Activated CD4-positive, alpha-beta T cell treated with anti-CD3 and anti-CD28 coated beads for 36 hours (primary cell): ENCODE results near the gene HRH2. TPM values are rescaled to one million over a fixed set of nuclear protein-coding genes. Genes with fewer than 3 reads are reported as not detected.

Experiments
- ATAC-seq: fragments of 200-7000 bp; cut with Tn5 transposase; one replicate; pipeline ENCODE4 v1.10.0; 2021; ENCODE audit warnings: mild to moderate bottlenecking, moderate library complexity
- CTCF ChIA-PET: fragments of 350-600 bp; sonication (Branson Sonifier 250); formaldehyde crosslinking; loops from one replicate; lab custom pipeline; 2021; ENCODE audit warnings: antibody characterized with exemption; lab: Charles Lee
- POLR2A ChIA-PET: fragments of 350-600 bp; sonication (Branson Sonifier 250); formaldehyde crosslinking; loops from one replicate; lab custom pipeline; 2021; ENCODE audit warnings: antibody characterized with exemption, inconsistent platforms; lab: Charles Lee
- DNase-seq: peaks from one replicate; pipeline ENCODE4 v3.0.0-alpha.2; 2020
- H3K27ac Mint-ChIP-seq: one replicate; pipeline ENCODE4 v1.8.0; 2021; ENCODE audit warnings: mixed read lengths
- H3K27me3 Mint-ChIP-seq: one replicate; pipeline ENCODE4 v1.8.0; 2021; ENCODE audit warnings: mixed read lengths
- H3K36me3 Mint-ChIP-seq: one replicate; pipeline ENCODE4 v1.8.0; 2021; ENCODE audit warnings: low read depth, mixed read lengths
- H3K4me1 Mint-ChIP-seq: one replicate; pipeline ENCODE4 v1.8.0; 2021; ENCODE audit warnings: mixed read lengths
- H3K4me3 Mint-ChIP-seq: one replicate; pipeline ENCODE4 v1.8.0; 2021; ENCODE audit warnings: mild to moderate bottlenecking, moderate library complexity, mixed read lengths
- H3K9me3 Mint-ChIP-seq: one replicate; pipeline ENCODE4 v1.8.0; 2021; ENCODE audit warnings: low read depth, mixed read lengths
- intact Hi-C, 2 experiments: fragments of 100-400 bp; cut with DNase I in 1 of 2; cut with micrococcal nuclease in 1 of 2; formaldehyde crosslinking; loops; one replicate each; pipeline versions ENCODE4 v1.14.2 to v1.15.1; 2022 to 2024; cut with DNase I, micrococcal nuclease
- total RNA-seq, 2 experiments: library from RNA; stranded (reverse); gene quantifications; one replicate each; pipeline ENCODE4 v1.2.3, GENCODE V29; 2021

HRH2 gene
- total RNA-seq, 2 experiments from 2014 or later: 12.3 to 16.9 TPM

DNA sequence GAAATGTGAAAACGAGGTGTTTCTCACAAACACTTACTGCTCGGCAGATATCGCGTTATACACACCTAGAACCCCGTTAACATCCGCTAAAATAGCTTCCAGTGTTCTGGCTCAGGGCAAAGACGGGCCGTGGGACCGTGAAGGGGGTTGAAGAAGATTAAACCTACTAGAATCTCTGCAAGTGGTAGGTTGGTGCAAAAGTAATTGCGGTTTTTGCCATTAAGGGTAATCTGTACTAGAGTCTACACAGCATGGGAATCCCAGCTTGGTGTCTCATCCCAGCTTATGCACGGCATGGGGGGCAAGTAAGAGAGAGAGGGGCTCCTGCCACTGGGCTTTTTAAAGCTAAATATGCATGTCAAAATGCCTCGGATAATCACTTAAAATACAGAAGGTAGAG is 43.9 kb downstream of the HRH2 start:
- peaks cover 4% of the 10 kb centered on the region for H3K4me1 Mint-ChIP-seq
- DNase-seq: no peak
- H3K9me3 Mint-ChIP-seq: no peaks in the 10 kb centered on the region
- H3K27ac Mint-ChIP-seq: no peak overlapping the region
- no peak for ATAC-seq
- H3K27me3 Mint-ChIP-seq: no peaks in the 10 kb centered on the region
- ChIA-PET CTCF (interaction anchor here (0.8 to 6.8 kb wide), 14 partner anchors 10 to 357 kb away, joined by 3 to 100 read pairs (median 6); no protein-coding TSS in a partner anchor), POLR2A (interaction anchor here (0.6 kb wide), 1 partner anchor 171 kb away, joined by 3 read pairs; no protein-coding TSS in a partner anchor)
- H3K4me3 Mint-ChIP-seq: no peak overlapping the region
- H3K36me3 Mint-ChIP-seq: peaks cover 12% of the 10 kb centered on the region
- intact Hi-C loops: no loop called here

DNA sequence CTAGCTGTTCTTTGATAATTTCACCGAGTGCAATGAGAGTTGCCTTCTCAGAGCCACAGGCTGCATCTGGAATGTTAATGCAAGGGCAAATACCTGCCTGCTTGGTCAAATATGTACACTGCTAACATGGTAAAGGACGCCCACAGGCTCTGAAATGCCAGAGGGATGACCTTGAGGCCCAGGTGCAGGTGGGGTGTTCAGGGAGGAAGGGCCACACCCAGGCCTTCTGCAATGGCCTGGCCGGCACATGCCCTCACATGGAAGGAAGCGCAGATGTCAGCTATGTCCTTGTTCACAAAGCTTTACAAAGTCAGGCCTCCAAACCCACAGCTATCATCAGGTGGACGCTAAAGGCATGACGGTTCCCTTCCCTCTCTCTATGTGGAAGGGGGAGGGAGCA is 48.6 kb downstream of the HRH2 start:
- POLR2A ChIA-PET: interaction anchor here (1.2 kb wide), 1 partner anchor 12 kb away, joined by 3 read pairs; no protein-coding TSS in a partner anchor
- peaks cover 12% of the 10 kb centered on the region for H3K36me3 Mint-ChIP-seq
- CTCF ChIA-PET: interaction anchor here (0.5 to 1.4 kb wide), 3 partner anchors 65 to 261 kb away, joined by 3 to 5 read pairs (median 3); no protein-coding TSS in a partner anchor

DNA sequence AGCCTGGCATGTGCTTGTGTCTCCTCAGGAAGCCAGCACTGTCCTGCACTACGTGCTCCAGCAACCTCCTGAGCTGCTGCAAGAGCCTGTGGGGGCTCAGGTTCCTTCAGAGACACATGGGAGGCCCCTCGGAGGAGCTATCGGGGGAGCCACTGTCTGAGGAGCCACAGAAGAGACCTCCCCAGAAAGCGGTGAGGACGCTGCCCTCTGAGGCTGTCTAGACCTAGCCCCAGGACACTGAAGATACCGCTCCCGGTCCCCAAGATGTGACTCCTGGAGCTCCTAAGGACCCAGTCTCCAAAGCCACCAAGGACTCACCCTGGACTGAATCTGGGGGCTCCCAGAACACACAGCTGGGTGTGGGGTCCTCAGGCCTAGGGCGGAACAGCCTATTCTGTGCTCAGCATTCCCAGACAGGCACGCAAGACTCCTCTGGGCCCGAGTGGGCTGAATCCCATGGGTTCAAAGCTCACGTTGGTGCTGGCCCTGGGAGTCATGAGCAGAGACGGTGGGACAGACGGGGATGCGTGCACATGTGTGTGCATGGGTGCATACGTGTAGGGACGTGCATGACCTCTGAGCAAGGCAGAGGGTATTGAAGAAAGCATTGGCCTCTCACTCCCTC is 50.0 kb downstream of the HRH2 start:
- Mint-ChIP-seq H3K27ac (no peak overlapping the region), H3K27me3 (no peaks in the 10 kb centered on the region), H3K4me1 (peaks cover 7% of the 10 kb centered on the region), H3K9me3 (no peaks in the 10 kb centered on the region), H3K4me3 (no peak overlapping the region), H3K36me3 (peaks cover 6% of the 10 kb centered on the region)
- no peak for DNase-seq
- intact Hi-C loops: no loop called here
- ChIA-PET POLR2A (no interaction called here), CTCF (interaction anchor here (1.1 kb wide), 1 partner anchor 174 kb away, joined by 4 read pairs; no protein-coding TSS in a partner anchor)
- no peak for ATAC-seq

More for the DNA sequence above, 48.6 kb downstream of the HRH2 start:
- intact Hi-C loops: no loop called here
- H3K27ac Mint-ChIP-seq: no peak overlapping the region
- H3K27me3 Mint-ChIP-seq: no peaks in the 10 kb centered on the region
- ATAC-seq: no peak
- H3K9me3 Mint-ChIP-seq: no peaks in the 10 kb centered on the region
- DNase-seq: no peak
- peaks cover 7% of the 10 kb centered on the region for H3K4me1 Mint-ChIP-seq
- no peak overlapping the region for H3K4me3 Mint-ChIP-seq

DNA sequence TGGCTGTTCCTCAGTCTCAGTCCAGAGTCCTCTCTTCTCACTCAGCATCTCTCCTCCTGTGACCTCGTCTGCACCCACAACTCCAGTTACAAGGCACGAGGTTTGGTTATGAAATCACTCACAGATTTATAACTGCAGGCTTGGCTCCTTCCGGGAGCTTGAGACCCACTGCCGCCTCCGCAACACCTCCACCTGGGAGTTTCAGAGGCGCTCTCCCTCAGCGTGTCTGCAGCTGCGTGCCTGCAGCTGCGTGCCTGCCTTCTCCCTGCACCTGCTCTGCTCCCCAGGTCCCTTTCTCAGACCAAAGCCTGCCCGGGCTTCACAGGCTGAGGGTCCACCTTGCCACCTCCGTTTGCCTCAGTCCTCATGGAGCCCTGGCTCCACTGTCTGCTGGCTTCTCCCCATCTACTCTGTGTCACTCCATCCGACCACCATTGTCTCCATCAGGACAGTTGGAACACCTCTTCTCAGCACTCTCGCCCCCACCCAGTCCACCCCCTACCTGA is 51.5 kb downstream of the HRH2 start:
- peaks cover 7% of the 10 kb centered on the region for H3K4me1 Mint-ChIP-seq
- no peak overlapping the region for H3K4me3 Mint-ChIP-seq
- intact Hi-C loops: no loop called here
- ATAC-seq: no peak
- no peaks in the 10 kb centered on the region for H3K27me3 Mint-ChIP-seq
- no peak overlapping the region for H3K27ac Mint-ChIP-seq
- ChIA-PET POLR2A (no interaction called here), CTCF (interaction anchor here (0.6 to 1.3 kb wide), 4 partner anchors 10 to 175 kb away, joined by 3 to 7 read pairs (median 5); no protein-coding TSS in a partner anchor)
- H3K9me3 Mint-ChIP-seq: no peaks in the 10 kb centered on the region
- DNase-seq: no peak
- peaks cover 4% of the 10 kb centered on the region for H3K36me3 Mint-ChIP-seq

DNA sequence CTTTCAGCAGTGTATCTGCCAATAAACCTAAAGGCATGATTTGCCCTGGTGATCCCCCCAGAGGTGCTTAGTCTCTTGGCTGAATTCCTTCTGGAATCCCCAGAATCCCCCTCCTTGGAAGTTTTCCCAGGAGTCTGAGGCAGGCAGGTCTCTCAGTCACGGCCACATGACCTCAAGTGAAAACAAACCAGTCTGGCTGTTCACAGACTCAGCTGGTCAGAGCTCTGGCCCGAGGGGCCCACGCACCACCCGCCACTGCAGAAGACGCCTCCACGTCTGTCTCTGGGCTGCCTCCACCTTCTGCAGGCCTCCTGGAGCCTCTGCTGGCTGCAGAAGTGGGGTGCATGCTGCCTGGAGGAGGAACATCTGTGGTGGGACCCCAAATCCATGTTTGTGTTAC is 52.5 kb downstream of the HRH2 start:
- Mint-ChIP-seq H3K36me3 (peaks cover 4% of the 10 kb centered on the region), H3K27ac (no peak overlapping the region), H3K27me3 (no peaks in the 10 kb centered on the region), H3K4me3 (no peak overlapping the region), H3K4me1 (peaks cover 7% of the 10 kb centered on the region), H3K9me3 (no peaks in the 10 kb centered on the region)
- DNase-seq (no peak), ATAC-seq (no peak)
- intact Hi-C loops: no loop called here
- ChIA-PET CTCF (interaction anchor here (0.6 to 1.3 kb wide), 5 partner anchors 22 to 176 kb away, joined by 3 to 7 read pairs (median 4); no protein-coding TSS in a partner anchor), POLR2A (no interaction called here)

DNA sequence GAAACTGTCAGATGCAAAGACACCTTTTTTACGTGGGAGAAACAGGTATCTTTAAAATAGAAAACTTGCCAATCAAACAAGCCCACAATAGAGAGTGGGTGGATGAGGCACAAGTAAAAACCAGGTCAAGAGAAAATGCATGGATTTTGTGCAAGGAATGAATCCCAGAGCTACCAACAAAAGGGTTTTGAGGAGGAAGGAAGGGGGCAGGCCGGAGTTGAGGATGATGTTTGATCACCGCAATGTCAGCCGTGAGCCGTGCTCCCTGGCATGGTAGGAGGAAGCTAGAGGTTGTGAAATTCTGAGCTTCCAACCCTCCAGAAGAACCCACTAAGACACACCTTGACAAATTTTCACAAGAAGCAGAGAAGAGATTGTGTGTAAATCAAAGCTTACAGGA is 53.2 kb downstream of the HRH2 start:
- Mint-ChIP-seq H3K27ac (no peak overlapping the region), H3K4me3 (no peak overlapping the region), H3K9me3 (no peaks in the 10 kb centered on the region), H3K27me3 (no peaks in the 10 kb centered on the region), H3K36me3 (peaks cover 4% of the 10 kb centered on the region), H3K4me1 (peaks cover 7% of the 10 kb centered on the region)
- POLR2A ChIA-PET: interaction anchor here (0.6 kb wide), 1 partner anchor 22 kb away, joined by 3 read pairs; no protein-coding TSS in a partner anchor
- CTCF ChIA-PET: interaction anchor here (0.6 to 1.4 kb wide), 7 partner anchors 10 to 247 kb away, joined by 3 to 7 read pairs (median 4); no protein-coding TSS in a partner anchor
- DNase-seq: no peak
- ATAC-seq: no peak
- intact Hi-C loops: no loop called here

DNA sequence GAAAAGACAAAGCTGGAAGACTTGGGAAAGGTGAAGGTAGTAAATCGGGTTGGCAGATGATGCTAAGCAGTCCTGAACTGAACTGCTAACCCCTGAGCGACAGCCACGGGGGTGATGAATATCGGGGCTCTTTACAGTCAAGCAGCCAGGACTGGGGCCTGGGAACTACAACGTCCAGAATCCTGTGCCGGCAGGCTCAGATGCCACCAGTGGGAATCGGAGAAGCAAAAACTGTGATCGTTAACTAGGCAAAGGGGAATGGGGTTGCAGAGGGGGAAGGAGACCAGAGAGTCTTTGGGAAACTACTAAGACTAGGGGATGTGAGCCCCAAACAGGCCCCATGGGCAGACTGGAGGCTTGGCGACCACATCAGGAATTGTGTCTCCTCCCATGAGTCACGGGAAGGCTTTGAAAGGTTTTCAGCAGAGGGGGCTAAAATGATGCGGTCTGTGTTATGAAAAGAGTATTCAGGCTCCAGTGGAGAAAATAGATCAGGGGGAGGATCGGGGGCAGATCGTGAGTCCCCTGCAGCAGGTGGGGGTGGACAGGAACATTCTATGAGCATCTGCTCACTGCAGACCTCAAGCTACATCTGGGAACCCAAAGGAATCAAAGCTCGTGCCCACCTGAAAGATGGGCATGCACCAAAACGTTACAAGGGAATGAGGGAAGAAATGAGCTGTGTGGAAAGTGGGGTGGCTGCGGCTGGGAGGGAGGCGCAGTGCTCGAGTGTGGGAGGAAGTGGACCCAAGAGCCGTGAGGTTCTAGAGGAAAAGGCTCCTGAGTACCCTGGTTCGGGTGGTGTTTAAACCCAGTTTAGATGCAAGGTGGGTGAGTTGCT is 53.8 kb downstream of the HRH2 start:
- POLR2A ChIA-PET: interaction anchor here (0.6 kb wide), 1 partner anchor 22 kb away, joined by 3 read pairs; no protein-coding TSS in a partner anchor
- Mint-ChIP-seq H3K27ac (no peak overlapping the region), H3K36me3 (peaks cover 4% of the 10 kb centered on the region), H3K4me3 (no peak overlapping the region), H3K9me3 (peaks cover 4% of the 10 kb centered on the region), H3K27me3 (no peaks in the 10 kb centered on the region), H3K4me1 (peaks cover 7% of the 10 kb centered on the region)
- CTCF ChIA-PET: interaction anchor here (0.7 to 3.1 kb wide), 4 partner anchors 10 to 720 kb away, joined by 3 to 13 read pairs (median 6); no protein-coding TSS in a partner anchor
- DNase-seq: no peak
- intact Hi-C loops: no loop called here
- ATAC-seq: no peak

DNA sequence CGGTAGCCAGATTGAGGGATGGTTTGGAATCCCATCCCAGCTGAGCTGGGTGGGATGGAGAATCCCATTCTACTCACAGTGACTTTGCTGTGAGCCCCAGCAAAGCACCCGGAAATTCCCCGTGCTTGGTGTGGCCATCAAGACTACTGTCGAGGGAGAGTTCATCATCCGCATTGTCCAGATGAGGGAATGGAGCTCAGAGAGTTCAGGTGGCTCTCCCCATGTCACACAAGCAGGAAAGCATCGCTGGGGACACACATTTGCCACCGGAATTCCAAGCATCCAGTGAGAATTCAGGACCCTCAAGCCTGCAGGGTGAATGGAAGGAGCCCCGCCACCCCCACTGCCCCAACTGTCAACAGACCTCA is 54.4 kb downstream of the HRH2 start:
- intact Hi-C loops: no loop called here
- H3K27me3 Mint-ChIP-seq: no peaks in the 10 kb centered on the region
- peaks cover 7% of the 10 kb centered on the region for H3K4me1 Mint-ChIP-seq
- H3K9me3 Mint-ChIP-seq: peaks cover 10% of the 10 kb centered on the region
- CTCF ChIA-PET: interaction anchor here (0.7 to 3.1 kb wide), 3 partner anchors 11 to 720 kb away, joined by 3 to 13 read pairs (median 7); no protein-coding TSS in a partner anchor
- no peak overlapping the region for H3K4me3 Mint-ChIP-seq
- no peak overlapping the region for H3K27ac Mint-ChIP-seq
- H3K36me3 Mint-ChIP-seq: peaks cover 4% of the 10 kb centered on the region
- POLR2A ChIA-PET: no interaction called here
- ATAC-seq: no peak
- DNase-seq: no peak

DNA sequence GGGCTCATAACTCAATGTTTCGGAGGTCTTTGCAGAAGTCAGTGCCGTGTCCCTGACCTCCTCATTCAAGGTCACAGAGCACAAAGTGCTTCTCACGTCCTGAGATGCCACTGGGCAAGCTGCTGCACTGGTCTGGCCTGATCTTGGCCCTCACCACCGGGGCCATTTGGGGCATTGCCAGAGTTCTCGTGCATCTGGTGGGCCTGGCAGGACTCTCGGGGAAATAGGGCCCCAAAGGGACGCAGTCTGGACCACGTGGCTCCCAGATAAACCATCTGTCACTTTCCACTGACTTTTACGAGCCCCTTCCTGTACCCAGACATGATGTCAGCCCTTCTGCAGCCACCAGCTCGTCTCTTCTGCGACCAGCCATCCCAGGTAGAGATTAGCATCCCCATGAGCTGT is 54.8 kb downstream of the HRH2 start:
- intact Hi-C loops: no loop called here
- H3K36me3 Mint-ChIP-seq: peaks cover 4% of the 10 kb centered on the region
- ChIA-PET POLR2A (no interaction called here), CTCF (interaction anchor here (0.7 to 3.1 kb wide), 3 partner anchors 17 to 719 kb away, joined by 3 to 13 read pairs (median 5); no protein-coding TSS in a partner anchor)
- H3K4me3 Mint-ChIP-seq: no peak overlapping the region
- no peaks in the 10 kb centered on the region for H3K27me3 Mint-ChIP-seq
- peaks cover 7% of the 10 kb centered on the region for H3K4me1 Mint-ChIP-seq
- H3K9me3 Mint-ChIP-seq: peaks cover 11% of the 10 kb centered on the region
- ATAC-seq (no peak), DNase-seq (no peak)
- H3K27ac Mint-ChIP-seq: no peak overlapping the region

DNA sequence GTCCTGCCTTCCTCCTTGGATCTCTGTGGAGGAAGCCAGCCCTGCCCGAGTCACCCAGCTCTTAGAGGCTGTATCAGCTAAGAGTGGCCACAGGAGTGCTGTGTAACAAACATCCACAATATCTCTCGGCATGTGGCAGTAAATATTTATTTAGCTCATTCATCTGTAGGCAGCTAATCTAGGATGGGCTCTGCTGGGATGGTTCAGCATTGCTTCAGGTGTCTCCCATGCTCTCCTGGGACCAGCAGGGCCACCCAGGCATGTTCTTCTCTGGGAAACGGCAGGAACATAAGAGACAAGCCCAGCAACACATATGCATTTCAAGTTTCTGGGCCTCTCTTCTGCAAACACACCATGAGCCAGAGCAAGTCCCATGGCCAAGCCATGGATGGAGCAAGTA is 56.1 kb downstream of the HRH2 start:
- intact Hi-C loops: no loop called here
- CTCF ChIA-PET: interaction anchor here (0.6 to 3.1 kb wide), 4 partner anchors 16 to 249 kb away, joined by 3 to 13 read pairs (median 4); no protein-coding TSS in a partner anchor

More for the DNA sequence above, 56.1 kb downstream of the HRH2 start:
- Mint-ChIP-seq H3K4me1 (peaks cover 12% of the 10 kb centered on the region), H3K4me3 (no peak overlapping the region), H3K27me3 (no peaks in the 10 kb centered on the region), H3K27ac (no peak overlapping the region), H3K36me3 (peaks cover 4% of the 10 kb centered on the region), H3K9me3 (peaks cover 11% of the 10 kb centered on the region)
- DNase-seq (no peak), ATAC-seq (no peak)
- POLR2A ChIA-PET: no interaction called here
